Renal cortex interstitium (tissue), 11 donors: Measurements from ENCODE around the gene CELF4. TPM values are rescaled to one million over a fixed set of nuclear protein-coding genes. Genes with fewer than 3 reads are reported as not detected.

Source experiments
- DNase-seq, 11 donors: peaks; one replicate each; pipeline ENCODE4 v3.0.0-alpha.2; 2013; ENCODE audit warnings: low read depth in 9 of 11, low spot score in 4 of 11; ENCODE audit errors: extremely low read depth in 1 of 11
- polyA plus RNA-seq, 3 donors: library from polyadenylated mRNA; unstranded; fragments of 120-200 nt; gene quantifications; one replicate each; pipeline ENCODE4 v1.2.1, GENCODE V29; 2013; ENCODE audit not compliant: insufficient read length in 3 of 3

CELF4 gene
- polyA plus RNA-seq, 3 donors, result 2.0 to 4.5 (median 2.2) TPM

DNA sequence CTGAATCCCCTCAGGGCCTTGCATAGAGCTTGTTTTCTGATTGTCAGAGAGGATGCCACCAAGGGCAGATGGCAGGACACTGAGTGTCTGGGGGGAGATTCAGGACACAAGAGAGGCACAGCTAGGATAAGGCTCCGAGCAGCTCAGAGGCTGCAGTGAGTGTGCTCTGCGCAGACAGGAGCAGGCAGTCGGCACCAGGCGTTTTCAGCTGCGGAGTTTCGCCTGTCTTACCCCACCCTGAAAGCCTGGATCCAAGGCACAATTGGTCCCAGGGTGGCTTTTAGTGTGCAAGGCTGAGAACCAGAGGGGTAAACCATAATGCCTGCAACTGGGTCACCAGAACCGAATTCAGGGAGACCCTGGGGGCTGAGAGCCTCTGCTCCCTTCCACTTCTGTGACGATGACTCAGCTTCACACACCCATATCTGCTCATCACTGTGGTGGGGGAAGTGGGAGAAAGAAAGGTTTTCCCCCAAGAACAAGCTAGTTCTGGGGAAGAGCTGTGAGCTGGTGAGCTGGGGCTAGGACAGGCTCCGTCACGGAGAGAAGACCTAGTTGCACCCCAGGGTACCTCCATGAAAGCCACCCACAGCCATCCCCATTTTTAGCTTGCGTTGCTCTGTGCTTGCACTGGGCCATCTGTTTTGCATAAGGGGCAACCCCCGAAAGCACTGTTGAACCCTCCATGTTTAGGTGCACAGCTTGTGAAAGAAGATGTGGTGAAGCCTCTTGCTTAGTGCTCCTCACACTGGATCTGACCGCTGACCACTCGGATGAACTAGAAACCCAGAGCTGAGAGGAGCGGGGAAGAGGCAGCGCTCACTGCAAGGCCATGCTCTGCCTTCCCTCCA is 173.7 kb downstream of the CELF4 start:
- no peak for DNase-seq

DNA sequence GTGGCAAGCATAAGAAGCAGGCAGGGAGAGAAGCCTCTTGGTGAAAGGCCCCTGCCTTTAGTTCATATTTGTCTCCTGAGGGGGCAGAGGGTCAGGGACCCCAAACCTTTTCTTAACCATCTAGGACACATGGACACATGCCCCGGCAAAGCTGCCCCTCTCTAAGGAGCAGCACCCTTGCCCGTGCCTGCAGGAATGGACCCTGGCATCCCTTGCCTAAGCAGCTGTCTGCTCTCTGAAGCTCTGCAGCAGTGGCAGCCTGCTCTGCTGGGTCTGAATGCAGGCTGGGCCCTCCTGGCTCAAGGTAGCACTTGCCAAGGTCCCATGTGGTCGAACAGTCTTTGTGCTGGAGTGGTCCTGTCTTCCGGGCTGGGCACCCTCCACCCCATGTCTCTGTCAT is 174.4 kb downstream of the CELF4 start:
- no peak for DNase-seq

- no peak for DNase-seq
Observed at GRCh38 chr18:37390687-37391086, 174.9 kb downstream of the CELF4 start.

DNA sequence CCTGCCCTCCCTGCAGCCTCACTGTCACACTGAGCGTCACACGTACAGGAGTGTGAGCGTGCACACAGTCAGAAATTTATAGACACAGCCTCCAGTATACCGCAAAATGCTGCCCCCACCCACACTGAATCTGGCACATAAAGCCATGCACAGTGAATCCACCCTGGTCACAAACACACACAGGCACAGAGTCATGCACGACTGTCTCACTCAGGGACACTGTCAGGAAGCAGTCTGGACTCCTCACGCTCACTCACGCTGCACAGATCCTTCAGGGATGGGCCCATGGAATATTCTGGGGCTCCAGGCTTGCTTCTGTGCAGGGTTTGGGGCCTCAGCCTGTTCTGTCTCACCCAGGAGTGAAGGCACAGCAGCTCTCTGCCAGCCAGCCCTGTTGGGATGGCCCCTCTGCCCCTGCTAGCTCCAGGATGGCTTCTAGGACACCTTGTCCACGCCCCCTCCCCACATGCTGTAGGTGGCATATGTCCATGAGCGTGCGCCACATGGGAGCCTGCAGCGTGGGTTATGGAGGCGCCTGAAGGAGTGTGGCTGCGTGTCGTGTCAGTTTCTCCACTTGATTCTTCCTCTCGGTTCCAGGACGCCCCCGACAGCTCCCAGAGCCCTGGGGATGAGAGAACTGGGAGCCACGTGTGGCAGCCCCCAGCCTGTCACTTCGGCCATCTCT is 175.8 kb downstream of the CELF4 start:
- no peak for DNase-seq

GRCh38 chr18:37389041-37389440 is 176.6 kb downstream of the CELF4 start:
- DNase-seq, result no peak

- DNase-seq, result no peak
Observed at GRCh38 chr18:37388413-37388812, 177.2 kb downstream of the CELF4 start.

GRCh38 chr18:37385846-37386778 is 179.5 kb downstream of the CELF4 start:
- DNase-seq, result peak in 2 of 11 donors; percentile 23 to 37

DNA sequence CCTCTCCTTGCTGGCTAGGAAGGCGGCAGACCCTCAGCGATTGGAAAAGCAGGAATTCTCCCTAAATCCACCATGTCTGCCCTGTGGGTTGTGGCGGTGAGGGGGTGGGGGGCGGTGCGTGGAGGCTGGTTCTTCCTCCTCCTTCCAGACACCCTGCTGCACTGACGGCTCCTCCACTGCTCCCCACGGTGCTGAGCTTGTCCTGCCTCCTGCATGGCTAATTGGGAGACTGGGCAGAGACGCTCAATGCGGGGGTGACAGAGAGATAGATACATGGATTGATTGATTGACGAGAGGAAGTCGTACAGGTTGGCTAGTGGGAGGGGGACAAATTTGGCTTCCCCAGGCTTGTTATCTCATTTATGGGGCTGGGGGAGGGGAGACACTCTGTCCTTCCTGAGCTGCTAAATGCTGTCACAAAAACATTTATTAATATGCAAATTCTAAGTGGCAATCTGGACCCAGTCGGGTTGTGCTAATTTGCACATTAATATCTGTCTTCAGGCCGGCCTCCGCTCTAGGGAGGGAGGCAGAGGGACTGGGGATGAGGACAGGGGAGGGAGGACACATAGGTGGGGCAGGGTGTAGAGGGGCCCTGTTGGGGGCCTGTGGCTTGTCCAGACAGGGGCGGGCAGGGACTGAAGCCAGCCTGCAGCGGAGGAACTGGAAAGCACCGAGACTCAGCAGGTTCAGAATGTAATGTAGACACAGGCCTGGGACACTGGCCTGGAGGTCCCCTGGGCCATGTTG is 181.6 kb downstream of the CELF4 start:
- no peak for DNase-seq

GRCh38 chr18:37383036-37383785 is 182.4 kb downstream of the CELF4 start:
- no peak for DNase-seq

DNA sequence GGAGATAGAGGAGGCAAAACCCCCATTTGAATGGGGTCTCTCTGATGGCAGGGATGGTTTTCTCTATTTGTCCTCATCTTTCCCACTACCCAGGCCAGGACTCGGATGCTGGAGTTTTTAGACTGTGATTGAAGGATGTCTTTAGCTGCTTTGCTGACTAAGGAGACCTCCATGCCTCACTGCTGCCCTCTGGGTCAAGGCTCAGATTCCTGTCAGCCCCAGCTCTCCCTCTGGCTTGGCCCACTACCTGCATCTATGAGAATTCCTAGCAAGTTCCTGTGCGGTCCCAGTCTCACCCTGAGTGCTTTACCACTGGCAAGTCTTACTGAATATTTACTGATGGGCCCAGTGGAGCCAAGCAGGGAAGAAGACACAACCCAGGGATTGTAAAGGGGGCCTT is 184.0 kb downstream of the CELF4 start:
- DNase-seq, result no peak

DNA sequence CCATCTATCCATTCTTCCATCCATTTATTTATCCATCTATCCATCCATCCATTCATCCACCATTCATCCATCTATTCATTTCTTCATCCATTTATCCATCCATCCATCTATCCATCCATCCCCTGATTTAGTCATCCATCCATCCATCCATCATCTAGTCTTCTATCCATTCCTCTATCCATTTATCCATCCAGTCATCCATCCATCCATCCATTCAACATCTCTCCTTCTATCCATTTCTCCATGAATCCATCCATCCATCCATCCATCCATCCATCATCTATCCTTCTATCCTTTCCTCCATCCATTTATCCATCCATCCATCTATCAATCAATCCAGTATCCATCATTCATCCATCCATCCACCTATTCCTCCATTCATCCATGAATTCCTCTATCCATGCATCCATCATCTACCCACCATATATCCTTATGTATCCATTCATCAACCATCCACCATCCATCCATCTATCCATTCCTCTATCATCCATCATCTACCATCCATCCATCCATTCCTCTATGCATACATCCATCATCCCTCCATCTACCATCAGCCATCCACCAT is 185.0 kb downstream of the CELF4 start:
- DNase-seq, result no peak

DNA sequence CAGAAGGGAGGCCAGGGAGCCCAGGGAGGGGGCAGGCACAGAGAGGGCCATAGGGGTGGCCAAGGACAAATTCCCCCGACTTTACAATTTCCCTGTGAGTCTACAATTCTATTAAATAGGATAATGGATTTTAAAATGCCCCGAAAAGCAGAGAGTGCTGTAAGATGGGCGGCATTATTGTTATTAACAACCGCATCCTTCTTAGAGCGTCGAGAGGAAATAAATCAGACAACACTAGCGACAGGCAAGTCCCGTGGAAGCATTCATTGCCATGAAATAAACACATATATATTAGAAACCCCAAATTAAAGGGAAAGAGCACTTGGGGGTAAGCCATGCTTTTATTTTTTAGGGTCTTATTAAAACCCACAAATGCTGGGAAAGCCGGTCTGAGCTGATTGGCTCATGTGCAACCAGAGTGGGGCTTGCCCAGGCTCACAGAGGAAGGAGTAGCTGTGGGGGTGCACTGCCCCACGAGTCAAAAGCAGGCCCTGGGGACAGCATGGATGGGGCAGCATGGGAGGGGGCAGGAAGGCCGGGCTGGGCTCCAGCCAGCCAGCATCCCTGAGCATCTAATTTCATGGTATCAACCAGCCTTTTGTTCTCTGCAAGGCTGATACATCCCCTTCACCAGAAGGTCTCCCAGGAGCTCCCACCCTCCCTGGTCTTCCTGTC is 187.1 kb downstream of the CELF4 start:
- DNase-seq, result no peak

GRCh38 chr18:37375181-37375580 is 190.4 kb downstream of the CELF4 start:
- no peak for DNase-seq

DNA sequence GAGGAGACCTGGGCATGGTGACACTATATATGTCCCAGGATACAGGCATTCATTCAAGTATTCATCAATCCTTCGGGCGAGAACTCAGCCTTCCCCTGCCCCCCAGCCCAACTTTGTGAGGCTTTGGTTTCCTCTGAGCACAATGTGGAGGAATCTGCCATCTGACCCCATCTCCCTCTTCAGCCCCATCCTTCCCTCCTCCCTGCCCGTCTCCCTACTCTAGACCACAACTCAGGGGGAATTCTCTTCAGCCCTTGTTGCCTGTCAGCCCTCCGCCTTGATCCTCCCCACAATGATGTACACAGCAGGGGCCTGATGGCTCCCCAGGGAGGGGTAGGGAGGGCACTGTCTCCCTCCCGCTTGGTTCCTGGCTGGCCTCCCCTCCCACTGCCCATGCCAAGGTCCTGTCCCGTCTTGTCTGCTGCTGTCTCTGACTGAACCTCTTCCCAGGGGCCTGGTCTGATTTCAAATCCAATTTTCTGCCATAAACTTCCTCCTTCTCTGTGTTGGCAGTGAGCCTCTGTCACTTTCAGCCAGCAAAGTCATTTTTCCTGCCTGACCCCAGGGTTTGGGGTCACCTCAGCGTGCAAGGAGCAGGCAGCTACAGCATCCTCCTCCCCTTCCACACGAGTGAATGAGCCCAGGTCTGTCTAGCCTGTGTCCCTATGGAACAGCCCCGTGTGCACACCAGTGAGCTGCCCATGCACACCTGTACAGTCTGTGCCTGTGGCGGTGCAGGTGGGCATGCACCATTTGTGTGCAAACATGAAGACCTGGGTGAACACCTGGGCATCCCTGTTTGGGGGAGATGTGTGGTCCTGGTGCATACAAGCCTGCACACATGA is 197.3 kb downstream of the CELF4 start:
- DNase-seq, result no peak

GRCh38 chr18:37364237-37364636 is 201.4 kb downstream of the CELF4 start:
- no peak for DNase-seq

DNA sequence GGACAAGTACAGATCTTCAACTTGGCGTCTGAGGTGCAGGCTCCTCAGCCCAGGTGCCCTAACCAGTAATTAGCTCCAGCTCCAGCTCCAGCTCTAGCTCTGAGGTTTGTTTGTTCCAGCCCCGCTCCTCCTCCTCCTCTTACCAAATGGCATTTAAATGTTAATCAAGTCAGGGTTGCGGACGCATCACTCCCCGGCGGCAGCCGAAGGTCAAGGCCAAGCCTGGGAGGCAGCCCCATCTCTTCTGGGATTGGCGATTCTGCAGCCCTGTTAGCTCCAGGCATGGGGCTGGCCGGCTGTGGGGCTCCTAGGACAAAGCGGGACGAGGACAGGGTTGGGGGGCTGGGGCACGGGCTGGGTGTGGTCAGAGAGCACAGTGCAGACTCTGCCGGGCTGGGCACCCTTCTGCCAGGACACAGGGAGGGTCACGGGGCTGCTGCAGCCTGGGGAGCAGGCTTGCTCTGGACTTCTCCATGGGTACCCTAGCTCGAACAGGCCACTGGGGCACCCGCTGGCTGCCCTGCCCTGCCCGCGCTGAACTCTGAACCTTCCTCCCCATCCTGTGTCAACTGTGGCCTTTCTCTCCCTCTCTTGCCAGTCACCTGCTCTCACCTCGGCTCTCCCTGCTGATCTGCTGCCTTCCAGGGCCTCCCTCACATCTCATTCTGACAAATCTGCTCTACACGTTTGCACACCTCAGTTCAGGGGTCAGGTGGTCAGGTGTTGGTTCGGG is 203.3 kb downstream of the CELF4 start:
- DNase-seq, result no peak
